ENCODE data around the gene SLC23A2.
"Not testable (repeated sequence)": the region's sequence is repeated elsewhere in the genome, so short reads cannot be mapped to it uniquely, and the experiment has no call there.

SLC23A2 gene

DNA sequence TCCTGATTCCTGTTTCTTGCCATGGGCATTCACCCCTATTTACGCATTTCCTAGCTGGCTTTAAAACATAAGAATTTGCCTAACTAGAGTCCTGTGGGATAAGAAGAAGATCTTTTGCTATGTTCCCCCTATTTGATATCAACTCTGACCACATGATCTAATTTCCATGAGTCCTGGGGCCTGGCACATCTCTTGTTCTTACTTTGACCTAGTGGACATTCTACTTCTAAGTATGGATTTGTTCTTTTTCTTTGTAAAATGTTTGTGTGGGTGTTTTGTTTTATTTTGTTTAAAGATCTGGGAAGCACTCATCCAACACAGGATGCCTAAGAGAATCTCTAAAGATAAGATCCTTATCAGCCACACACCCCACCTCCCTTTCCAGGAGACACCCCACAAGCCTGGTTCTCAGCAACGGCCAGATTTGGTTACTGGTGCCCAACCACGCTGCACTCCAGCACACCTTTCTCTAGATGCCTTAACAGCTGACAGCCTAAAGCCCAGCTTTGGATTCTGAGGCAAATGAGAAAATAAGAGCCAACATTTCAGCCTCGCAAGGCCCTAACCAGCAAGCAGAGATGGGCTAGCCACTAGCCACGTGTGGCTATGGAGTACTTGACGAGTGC is 74.7 kb downstream of the SLC23A2 start:
- DNase-seq = no peak

DNA sequence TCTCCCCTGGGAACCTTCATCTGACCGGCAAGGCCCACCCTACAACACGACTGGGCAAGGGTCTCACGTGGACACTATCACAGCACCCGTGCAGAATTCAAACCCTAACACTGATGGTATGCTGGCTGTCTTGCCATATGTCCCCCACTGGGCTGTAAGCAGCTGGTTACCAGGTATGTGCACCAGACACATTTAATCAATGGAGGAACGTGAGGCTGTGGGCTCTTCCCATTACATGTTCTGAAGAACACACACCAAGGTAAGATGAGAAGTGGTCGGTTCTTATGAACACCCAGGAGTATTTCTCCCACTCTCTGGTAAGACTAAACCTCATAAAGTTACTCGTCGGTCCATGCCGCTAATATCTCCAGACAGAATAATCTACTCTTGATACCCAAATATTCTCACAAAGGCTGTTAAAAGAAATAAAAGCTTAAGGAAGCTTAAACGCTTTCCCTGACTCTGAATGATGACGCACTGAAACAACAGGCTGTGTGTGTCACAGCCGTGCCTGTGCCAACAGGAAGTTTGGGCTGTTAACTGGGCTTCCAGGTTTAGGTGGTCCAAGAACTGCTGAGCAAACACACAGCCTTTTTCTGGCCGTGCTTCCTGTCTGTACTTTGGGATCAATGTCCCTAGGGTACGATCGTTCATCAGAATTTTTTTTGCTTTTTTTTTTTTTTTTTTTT is 75.3 kb downstream of the SLC23A2 start:
- DNase-seq = no peak

DNA sequence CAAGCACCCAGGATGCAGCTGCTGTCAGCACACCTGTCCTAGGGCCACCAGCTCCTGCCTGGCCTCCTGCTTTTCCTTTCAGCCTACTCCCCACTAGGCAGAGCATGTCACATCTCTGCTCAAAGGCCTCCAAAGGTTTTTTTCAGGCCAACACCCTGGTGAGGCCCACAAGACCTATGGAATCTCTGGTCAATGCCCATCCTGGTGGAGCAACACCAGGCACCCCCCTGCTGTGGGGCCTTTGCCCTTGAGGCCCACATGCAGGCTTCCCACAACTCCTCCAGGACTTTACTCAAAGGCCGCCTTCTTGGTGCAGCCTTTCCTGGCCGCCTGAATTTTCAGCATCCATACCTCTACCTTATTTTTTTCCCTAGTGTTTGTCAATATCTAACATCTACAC is 76.9 kb downstream of the SLC23A2 start:
- no peak for DNase-seq

DNA sequence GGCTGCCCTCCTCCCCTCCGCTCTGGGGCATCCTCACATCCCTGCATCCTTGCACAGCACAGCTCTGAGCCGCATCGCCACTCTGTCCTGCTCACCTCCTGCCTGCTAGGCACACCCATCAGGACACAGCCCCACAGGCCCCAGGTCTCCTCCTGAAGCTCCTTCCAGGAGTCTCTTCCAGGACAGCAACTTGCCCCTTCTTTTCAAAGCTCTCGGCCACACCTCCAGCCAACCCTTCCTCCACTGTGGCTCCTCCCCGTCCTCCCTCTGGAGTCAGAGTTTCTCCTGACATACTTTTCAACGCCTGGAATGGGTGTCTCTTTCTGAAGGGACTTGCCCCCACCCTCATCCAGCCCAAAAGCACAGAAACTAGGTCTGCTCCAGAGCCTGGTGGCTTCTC is 77.3 kb downstream of the SLC23A2 start:
- no peak for DNase-seq

DNA sequence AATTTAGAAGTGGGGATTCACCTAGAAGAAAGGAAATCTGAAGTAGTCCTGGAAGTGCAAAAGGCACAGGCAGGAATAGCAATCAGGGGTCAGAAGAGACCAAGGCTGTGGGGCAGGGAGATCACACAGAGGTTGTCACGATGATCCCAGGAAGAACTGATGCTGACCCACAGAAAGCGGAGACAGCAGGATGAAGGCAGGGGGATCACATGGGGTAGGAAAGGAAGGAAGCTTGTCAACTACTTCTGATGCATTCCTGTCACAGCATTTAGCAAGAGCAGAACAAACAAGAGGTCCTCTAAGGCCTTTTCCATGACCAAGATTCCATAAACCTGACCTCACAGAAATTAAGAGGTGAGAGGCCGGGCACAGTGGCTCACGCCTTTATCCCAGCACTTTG is 79.1 kb downstream of the SLC23A2 start:
- DNase-seq = no peak

DNA sequence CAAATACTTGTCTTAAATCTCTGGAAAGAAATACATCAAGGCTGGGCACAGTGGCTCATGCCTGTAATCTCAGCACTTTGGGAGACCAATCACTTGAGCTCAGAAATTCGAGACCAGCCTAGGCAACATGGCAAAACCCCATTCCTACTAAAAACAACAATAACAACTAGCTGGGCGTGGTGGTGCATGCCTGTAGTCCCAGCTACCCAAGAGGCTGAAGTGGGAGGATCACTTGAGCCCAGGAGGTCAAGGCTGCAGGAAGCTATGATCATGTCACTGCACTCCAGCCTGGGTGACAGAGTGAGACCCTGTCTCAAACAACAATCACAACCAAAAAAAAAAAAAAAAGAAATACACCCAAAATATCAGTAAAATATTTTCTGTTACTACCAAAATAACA is 80.0 kb downstream of the SLC23A2 start:
- DNase-seq = not testable (repeated sequence)

DNA sequence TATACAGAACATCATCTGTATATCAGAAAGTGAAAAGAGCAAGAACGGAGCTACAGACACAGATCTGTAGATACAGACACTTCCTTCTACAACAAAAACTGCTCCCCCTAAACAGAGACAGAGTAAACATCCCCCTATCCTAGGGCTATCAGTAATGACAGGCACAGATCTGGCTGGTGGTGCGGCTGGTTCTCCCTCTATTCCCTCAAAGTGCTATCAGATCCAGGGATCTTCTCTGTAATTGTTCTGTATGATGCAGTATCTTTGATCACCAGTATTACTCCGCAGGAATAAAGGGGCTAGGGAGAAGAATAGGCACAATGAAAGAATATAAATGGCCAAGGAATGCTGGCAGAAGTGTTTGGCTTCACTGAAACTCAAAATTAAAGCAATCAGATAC is 80.7 kb downstream of the SLC23A2 start:
- no peak for DNase-seq

DNA sequence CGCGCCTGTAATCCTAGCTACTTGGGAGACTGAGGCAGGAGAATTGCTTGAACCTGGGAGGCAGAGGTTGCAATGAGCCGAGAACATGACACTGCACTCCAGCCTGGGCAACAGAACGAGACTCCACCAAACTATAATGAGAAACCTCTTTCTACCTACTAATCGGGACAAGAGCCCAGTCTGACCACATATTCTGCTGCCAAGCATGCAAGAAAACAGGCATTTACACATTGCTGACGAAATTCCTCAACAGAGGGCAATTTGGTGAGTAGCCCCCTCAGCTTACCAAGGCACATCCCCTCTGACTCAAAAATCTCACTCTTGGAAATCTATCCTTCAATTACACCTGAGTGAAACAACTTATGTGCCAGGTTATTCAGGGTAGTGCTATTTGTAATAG is 81.2 kb downstream of the SLC23A2 start:
- no peak for DNase-seq

DNA sequence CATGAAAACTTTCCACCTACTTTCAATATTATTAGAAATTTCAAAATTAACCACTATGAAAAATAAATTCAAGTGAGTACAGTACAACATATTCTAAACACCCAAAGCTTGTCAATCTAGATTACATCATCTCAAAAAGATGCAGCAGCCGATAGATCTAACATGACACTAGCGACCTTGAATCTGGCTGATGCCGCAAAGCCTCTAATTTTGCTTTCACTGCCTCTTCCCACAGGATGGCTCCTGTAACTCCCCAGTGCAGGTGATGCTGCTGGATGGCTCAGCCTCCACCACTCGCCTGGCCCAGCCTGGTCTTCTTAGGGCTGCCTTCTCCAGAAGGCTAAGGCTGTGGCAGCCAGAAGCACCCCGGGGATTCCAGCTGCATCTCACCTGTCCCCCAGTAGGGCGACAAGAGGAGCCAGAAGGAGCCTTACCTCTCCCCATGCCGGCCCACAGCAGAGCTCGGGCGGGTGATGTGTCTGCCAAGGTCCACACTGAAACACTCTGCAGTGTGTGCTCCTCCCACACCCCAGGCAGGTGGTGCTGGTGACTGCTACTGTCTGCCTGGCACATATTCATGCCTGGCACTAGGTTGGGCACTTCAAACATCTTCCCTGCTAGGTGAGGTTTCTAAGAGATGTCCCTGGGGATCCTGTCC is 82.1 kb downstream of the SLC23A2 start:
- no peak for DNase-seq

DNA sequence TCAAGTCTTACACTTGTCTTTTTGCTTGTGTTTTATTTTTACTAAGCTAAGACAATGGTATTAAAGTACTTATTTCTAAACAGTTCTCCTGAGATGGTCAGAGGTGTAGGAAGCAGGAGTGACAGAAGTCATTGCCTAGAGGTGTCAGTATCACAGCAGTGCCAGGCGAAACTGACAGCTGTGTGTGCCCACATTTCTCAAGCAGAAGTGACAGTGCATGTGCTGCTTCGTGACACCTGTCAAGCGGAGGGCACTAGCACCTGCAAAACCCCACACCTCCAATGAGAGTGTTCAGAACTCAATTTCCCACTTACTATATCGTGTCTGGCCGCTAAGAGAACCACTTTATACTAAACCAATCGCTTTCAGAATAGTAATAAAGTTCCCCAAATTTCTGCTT is 82.8 kb downstream of the SLC23A2 start:
- DNase-seq = no peak

DNA sequence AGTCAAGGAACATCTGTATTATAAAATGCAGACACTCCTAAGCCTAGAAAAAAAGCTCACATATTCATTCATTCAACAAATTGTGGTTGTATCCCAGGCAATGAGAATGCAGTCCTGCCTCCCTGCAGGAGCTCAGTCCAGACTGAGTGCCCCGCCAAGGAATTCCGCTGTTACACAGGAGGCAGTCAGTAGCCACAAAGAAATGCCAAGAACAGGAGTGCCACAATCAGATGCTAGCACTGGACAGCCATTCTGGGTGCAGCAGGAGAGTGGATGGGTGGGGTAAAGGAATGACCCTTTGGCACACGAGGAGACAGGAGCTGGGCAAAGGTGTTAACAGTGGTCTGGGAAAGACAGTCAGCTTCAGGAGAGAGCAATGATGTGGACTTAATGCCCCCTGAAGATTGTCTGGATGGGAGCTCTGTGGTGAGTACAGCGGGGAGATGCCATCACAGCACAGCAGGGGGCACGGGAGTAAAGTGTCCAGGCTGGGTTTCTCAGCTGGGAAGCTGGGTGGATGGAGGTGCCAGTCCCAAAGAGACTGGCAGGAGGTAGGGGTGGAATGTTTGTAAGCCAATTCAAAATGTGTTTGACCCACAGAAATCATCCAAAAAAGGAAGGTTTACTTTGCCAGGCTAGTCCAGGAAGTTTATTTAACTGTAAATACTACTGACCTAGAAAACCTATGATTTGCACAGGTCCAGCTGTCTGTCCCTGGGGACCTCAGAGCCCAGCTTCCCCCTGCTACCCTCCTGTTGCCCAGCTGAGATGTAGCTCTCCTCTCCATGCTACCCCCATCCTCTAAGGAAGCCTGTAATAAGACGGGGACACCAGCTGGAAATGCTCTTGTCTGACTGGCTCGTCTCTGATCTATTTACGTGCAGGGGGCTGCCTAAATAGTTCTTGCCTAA is 84.1 kb downstream of the SLC23A2 start:
- DNase-seq = no peak

DNA sequence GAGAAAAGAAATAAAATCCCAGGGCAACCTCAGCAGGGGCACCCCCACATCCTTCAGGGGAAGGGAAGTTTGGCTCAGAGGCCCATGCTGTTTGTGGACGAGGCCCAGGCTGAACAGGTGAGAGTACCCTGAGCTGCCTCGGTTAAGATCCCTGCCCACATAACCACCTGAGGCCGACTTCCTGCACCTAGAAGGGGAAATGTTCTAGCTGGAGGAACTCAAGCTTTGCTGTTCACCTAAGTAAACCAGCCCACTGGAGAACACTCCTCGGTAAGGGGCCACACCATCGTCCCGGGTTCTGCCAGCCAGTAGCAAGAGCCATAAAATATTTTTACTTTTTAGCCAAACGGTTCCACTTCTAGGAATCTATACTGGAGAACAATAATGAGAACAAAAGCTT is 88.2 kb downstream of the SLC23A2 start:
- DNase-seq = no peak

DNA sequence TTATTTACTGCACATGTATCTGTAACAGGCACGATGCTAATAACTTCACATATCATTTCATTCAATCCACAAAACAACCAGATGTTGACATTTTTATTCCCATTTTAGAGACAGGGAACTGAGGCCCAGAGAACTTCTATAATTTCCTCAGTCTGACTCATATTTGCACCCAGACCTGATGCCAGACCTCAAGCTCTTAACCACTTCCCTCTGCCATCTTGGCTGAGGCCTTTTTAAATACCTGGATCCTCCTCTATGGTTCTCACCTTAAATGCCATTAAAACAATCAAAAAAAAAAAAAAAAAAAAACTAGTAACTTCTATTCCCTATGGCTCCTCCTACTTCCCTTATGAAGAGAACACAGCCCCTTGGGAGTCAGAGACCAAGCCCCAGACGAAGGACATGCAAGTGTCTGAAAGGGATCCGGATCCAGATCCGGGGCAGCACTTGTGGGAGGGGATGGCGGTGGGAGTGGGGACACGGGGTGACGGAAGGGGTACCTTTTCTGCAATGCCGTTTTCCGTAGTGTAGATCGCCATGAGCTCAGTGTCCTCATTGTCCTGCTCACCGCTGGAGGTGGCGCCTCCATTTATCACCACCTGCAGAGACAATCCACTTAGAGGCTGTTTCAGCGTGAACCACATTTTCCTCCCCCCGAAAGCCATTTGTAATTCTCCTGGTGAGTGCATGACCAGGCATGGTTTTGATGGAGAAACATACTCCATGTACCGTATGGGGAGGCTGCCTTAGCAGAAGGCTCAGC is 88.7 kb downstream of the SLC23A2 start:
- DNase-seq = no peak

DNA sequence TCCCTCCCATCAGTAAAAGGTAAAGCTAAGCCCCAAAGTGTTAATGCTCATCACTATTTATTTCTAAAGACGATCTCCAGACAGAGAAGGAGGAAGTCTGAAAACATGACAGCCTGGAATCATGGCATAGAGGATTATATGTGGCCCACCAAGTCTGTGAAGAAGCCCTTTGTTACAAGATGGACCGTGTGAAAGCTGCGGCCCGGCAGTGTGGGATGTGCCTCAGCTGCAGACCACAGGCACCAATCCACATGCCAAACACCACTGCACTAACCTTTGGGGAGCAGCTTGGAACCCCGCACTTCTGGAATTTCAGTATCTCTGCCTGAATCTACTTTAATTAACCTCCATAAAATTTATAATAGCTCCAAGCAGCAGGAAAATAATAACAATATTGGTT is 90.4 kb downstream of the SLC23A2 start:
- DNase-seq = no peak

DNA sequence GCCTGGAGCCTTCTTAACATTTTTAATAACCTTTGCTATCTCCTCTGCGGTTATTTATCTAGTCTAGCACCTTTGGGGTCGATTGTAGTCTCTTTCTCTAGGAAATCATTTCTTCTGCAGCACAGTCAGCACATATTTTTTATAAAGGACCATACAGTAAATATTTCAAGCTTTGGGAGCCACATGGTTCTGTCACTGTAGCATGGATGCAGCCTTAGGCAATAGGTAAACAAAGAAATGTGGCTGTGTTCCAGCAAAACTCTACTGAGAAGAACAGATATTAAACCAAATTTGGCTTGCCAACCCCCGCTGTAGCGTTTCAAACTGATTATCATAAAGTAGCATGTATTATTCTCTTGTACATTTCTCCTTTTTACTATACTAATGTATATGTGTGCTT is 95.7 kb downstream of the SLC23A2 start:
- no peak for DNase-seq

DNA sequence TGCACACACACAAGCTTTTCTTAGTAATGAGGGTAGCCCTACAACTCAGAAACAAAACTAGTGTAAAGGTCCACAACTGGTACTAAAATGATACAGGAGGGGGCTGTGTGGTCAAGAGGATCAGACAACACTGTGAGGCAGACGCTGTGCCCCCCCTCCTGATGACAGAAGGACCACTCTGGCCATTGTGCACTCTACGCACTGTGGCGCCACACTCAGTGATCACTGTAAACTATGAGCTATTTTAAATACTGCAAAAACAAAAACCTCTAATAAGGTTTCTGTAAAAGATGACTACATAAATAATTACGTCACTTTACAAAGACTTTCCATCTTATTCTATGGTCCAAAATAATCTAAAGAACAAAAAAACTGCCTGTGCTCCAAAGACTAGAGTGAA is 96.1 kb downstream of the SLC23A2 start:
- no peak for DNase-seq

DNA sequence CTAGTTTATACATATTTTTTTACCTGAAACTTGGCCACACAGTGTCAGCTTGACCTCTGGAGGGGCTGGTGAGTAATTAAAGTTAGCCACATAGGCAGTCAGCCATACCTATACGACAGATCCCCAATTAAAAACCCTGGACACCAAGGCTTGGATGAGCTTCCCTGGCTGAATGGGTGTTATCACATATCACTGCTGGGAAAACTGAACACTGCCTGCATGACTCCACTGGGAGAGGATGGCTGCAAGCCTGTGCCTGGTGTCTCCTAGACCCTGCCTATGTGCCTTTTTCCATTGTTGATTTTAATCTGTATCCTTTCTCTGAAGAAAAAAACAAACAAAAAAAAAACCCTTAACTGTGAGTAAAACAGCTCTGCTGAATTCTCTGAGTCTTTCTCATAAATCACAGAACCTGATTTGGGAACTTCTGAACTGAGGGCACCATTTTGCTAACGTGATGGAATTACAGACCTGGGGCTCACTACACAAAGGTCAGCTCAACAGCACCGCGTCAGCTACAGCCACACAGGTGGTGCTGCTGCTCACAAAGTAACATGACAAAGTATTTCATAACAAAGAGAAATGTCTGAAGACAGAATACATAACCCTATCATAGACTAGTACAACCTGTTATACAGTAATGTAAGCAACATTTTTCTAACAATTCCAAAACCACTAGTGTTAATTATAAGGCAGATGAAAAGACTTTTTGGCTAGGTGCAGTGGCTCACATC is 97.0 kb downstream of the SLC23A2 start:
- DNase-seq = no peak

DNA sequence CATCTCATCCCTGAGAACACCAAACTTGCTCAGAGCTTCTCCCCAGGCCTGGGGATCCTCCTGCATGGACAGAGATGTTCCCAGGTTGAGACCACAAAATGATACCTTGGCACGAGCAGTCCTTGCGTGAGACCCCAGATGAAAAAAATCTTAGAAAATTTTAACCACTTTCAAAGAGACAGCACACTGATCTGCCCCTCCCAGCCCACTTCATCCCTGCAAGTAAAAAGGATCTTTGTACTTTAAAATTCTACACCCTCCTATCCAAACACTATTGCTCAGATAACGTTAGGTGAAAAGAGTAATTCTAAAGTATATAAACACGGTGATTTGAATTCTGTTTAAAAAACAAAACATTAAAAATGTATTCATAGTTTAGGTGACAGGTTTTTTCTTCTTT is 98.5 kb downstream of the SLC23A2 start:
- DNase-seq = no peak

DNA sequence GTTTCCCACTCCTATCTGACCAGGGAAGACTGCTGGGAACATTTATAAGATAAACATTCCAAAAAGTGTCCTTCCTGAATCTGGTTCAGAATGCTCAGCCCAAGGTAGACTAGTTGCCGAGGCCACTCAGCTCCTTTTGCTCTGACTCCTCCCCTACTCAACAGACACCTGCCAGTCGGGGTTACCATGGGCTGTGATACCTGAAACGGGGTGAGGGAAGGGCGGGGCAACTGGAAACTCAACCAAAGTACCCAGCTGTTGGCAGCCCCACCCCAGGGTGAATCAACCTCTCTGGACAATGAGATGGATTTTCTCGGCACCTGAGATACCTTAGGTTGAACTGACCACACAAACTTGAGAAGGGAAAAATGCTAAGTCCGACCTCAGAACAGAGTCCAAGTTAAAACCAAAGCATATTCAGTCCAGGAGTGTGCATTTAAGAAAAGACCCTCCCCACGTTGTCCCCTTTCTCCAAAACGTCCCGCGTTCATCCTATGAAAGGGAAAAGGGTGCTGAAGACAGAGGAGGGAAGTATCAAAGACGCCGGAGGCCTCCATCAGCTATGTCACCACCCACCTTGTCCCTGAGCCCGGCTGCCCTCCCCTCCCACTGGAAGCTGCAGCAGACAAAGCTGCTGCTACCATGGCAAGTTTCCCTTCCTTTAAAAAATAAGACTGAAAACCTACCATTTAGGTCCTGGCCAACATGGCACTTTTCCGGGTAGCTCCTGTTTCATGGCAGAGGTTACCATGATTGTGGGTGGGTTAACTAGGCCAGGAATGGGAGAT is 100.1 kb downstream of the SLC23A2 start:
- DNase-seq = no peak

DNA sequence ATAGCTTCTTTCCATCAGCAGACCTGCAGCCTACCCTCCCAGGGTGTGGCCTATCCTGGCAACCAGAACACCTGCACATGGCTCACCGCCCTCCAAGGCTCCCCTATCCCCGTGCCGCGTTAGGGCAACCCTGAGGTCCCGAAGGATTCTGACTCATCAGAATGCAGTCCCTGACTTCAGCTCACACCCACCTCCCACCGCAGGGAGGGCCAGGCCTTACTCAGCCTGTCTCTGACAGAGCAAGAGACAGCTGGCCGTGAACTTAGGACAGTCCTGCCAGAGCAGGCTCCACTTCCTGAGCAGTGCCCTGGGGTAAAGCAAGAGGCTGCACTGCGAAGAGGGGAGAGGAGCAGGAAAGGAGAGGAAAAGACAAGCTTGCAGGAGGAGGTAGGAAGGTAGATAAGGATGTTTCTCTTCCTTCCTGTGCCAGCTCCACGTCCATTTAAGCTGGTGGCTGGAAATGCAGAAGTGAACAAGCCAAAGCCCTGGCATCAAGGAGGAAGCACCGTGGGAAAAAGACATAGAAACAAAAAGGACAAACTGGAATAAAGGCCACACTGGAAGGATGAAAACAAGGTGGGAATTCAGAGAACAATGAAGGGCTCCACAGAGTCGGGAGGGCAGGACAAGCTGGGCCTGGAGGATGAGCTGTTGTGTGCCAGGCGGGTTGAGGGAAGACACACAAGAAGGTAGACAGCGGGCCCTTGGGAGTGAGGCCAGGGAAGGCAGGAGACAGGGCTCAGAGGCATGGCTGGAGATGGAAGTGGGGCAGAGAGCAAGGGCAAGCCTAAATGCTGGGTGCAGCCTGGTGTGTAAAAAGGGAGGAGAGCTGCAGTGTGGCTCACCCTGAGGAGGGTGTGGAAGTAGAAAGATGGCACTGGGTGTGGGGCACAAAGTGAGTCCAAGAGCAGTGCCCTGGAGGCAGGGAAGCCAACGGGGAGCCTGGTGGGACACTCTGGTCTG is 102.7 kb downstream of the SLC23A2 start:
- DNase-seq = no peak
